ENCODE measurements around the gene ELMOD1.

The ELMOD1 gene

DNA sequence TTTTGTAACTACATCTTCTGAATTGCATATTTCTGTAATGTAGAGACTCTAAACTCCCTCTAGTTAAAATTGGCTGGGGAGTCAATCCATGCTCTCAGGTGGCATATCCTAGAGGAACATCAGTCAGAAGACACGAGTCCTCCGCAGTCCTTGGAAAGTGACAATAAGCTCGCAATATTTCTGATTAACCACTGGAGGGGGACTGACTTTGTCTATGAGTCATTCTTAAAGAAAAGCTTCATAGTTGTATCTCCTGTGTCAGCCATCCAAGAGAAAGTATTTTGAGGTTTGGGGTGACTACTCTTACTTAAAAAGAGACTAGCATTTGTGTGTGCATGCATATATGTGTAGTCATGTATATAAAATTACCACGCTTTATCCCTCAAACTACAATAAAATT is 60.7 kb downstream of the ELMOD1 start:
- DNase-seq: no peak

DNA sequence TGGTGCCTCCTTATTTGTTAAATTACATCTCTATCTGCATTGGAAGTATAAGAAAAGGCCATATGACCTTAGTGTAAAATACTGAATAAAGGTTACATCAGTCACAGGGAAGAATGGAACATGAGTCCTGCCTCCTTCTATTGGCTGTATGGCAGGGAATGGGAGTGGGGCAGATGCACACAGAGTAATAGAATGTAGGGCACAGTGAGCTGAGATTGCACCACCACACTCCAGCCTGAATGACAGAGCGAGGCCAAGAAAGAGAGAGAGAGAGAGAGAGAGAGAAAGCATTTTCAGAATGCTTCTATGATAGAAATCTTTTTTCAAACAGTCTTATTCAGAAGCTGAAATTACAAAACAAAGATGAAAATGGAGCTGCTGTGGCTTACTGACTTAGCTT is 62.1 kb downstream of the ELMOD1 start:
- DNase-seq: no peak

DNA sequence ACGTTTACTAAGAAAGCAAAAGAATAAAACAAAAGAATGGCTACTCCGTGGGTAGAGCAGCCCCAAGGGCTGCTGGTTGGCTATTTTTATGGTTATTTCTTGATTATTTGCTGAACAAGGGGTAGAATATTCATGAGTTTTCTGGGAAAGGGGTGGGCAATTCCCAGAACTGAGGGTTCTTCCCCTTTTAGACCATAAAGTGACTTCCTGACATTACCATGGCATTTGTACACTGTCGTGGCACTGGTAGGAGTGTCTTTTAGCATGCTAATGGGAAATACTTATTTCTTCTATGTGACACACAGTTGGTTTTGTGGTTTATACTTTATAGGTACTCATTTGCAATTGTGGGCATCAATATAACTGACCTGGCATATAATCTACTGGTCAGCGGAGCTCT is 64.7 kb downstream of the ELMOD1 start:
- peak; percentile 78 for DNase-seq

DNA sequence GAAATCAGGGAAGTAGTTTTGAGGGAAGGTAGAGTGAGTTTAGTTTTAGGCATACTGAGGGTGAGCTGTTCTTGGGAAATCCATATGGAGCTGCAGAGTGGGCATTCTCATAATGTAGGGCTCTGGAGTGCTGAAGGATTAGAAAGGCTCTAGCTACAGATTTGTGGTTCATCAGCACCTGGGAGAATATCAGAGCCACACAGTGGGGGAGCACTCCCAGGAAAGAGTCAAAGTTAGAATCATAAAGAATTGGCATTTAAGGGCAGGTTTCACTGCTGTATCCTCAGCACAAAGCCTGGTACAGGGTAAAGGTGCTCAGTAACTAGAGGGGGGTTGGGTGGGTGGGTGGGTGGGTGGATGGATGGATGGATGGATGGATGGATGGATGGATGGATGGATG is 68.4 kb downstream of the ELMOD1 start:
- DNase-seq: no peak

DNA sequence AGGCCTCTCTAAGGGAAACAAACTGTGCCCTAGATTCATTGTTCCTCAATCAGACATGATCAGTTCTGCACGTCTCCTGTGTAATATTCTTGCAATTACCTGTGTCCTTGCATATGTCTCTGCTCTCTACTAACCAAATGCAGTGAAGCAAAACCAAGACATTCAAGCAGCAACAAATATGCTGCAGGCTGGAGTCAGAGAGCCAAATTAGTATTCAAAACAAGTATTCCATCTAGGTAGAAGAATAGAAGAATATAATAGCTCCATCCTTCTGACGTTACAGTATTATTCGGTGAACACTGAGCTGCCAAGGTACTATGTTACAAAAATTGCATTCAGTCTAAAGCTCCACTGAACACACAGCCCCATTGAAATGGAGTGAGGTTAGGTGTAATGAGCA is 69.1 kb downstream of the ELMOD1 start:
- no peak for DNase-seq

DNA sequence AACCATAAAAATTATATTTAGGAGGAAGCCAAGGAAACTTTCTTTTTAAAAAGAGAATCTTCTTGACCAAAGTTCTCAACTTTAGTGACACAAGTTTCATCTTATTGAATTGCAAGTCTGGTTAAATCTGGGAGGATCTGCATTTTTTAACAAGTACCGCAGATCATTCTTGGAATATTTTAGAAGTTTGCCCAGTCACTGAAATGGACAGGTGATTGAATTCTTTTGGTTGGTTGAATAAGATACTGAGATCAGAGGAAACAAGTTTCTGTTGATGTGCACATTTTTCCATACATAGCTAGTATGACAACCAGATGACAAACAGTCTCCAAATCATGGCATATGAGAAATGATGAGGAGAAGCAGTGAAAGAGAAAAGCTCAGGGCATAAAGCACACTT is 70.7 kb downstream of the ELMOD1 start:
- no peak for DNase-seq

DNA sequence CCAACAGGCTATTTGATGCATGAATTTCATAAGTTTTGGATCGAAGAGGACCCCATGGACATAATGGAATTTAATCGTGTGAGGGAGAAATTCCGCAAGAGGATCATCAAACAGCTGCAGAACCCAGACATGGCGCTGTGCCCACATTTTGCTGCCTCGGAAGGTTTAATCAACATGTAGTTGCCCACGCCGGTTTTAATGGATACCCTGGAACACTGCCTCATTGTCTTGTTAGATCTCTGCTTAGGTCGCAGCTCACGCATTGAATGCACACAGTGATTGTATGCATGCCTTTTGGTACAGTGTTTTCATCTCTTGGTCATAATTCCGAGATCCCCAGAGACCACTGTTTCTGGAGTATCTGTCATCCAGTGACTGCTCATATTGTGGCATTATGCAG is 74.1 kb downstream of the ELMOD1 start:
- DNase-seq: no peak

DNA sequence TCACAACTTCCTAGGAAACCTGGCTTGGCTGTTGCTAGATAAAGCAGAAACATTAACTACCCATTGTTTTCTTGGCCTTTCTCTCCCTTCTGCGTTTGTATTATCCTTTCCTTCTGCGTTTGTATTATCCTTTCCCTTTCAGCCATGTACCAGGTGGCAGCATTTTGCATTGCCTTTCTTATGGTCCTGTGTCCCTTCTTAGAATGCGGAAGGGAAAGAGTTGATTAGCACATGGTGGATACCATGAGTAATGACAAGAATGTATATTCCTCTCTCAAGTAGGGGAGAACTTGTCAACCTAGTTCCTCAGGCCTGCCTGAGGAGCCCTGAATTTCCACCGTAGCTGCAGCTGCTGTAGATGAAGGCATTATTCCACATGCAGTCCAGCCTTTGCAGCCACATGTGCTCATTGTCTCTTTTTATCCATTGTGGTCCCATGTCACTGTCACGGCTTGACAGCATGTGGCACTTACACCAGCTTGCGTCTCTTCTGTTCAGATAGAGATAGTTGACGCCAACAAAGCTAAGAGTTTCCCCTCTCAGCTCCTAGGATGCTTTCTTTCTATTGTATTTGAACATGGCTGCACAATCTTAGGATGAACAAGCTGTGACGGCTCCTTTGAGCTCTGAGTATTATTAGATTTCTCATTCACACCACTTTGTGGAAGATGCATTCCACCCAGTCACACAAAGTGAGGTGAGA is 76.1 kb downstream of the ELMOD1 start:
- DNase-seq: no peak

DNA sequence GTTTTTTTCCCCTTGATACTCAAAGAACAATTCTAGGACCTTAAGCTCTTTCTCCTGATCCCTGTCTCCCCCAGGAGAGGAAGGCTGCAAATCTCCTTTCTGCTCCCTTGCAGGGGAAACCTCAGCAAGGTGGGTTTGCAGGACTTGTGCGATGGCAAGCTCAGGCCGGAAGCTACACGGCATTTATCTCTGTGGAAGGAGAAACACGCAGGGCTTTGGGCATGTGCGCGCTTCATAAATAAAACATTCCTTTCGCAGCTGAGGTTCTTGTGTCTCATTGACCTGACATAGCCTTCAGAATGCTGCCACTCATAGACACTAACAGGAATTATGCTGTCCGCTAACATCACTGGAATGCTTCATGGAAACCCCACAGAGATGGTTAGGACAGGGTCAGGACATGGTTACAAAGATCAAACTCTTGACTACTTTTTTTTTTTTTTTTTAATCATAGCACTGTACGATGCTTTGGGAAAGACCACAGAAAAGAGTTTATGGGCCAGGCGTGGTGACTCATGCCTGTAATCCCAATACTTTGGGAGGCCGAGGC is 78.3 kb downstream of the ELMOD1 start:
- DNase-seq: no peak

DNA sequence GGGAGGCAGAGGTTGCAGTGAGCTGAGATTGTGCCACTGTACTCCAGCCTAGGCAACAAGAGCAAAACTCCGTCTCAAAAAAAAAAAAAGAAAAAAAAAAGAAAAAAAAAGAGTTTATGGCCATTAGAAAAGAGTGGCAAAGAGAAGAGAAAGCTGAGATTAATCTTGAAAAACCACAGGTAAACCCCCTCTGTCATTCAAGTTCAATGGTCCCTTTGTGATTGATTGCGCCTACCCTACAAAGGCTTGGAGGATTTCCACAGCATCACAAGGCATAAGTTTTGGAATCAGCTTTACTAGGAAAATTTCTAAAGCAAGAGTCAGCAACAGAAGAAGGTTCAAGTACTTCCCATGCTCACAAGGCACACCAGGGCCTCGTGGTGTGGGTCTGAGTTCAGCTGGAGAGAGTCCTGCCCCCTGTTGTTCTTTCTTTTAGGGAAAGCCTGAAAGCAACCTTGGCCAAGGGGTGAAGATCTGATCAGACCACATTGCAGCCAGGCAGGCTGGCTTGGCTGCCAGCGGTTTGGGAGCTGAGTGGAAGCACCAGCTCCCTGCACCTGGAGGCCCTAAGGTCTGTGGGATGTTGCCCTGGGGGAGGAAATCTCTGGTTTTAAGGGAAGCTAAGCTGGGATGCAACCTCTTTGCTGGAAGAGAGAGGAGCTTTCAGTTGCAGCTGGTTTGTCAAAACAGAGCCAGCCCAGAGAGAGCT is 79.1 kb downstream of the ELMOD1 start:
- DNase-seq: no peak

DNA sequence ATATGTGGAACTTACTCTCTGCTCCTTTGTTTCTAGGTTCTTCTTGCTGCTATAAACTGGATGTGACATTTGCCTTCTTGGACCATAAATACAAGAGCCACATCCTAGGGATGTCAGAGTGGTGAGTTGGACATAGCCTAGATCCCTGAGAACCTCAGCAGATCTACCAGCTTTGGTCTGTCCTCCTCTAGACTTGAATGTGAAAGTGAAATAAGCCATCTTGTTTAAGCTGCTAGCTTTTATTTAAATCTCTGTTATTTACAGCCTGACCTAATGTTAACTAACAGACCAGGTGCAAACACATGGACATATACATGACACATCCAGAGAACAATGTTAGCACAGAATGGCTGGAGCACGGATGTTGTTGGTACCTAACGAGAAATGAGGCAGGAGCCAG is 85.0 kb downstream of the ELMOD1 start:
- DNase-seq: no peak

DNA sequence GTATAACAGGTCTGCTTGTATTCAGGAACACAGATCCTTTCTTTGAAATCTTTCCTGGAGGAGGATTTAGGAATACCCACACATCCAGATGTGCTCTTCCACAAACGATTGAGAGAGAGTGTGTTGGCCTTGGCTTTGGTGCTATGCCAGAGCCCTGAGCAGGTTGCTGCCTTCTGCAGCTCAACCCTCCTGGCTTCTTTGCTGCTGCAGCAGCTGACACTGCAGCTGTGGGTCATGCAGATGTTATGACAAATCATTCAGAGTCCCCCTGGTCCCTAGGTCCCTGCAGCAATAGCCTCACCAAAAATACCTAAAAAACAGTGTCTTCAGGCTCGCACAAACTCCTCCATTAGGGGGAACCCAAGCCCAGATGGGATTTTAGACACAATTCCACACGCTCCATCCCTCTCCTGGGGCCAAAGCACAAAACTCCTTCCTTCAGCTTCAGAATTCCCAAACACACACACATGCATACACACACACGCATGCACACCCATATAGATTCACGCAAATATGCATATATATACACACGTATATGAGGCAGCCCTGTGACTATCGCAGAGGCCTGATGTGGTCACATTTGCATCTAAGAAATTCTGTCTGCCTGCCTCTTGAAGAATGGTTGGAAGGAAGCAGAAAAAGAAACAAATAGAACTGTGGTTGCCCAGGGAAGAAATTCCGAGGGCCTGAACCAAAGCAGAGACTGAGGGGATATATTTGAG is 85.5 kb downstream of the ELMOD1 start:
- DNase-seq: no peak

DNA sequence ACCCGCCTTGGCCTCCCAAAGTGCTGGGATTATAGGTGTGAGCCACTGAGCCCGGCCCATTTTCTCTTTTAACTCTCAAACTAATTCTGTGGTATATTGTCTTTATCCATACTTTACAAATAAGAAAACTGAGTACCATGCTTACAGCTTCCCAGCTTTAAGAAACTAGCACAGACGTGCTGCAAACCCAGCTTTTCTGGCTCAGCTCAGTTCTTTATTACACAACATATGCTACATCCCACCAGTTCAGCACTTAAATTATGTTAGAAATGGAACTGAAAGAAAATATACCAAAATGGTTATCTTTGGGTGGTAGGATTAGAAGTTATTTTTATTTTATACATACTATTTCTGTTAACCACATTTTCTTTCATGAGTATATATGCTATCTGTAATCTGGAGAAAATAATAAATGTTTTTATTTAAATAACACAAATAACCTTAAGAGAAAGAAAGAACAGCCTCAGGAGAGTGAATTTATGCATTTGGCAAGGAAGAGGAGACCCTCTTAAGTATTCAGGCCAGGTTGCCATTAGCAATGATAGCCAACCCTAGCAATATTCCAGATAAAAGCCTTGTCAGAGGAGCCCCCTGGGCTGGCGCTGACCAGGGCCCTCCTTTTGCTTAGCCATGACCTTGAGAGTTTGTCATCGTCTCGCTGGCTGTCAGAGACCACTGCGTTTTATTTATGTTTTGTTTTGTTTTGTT is 87.1 kb downstream of the ELMOD1 start:
- no peak for DNase-seq

DNA sequence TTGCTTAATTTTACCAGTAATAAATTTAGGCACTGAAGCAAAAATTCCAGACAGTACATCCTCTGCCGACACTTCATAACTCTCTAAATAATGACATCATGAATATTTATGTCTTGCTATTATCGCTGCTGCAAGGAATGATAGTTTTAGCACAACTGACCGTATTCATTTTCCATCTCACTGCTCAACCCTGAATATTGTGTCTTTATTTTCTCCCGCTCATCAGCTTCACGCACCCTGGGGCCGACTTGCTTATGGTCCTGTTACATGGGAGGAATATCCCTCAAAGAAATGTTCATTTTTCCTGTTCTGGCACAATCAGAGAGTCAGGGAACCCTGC is 87.7 kb downstream of the ELMOD1 start:
- DNase-seq: no peak

DNA sequence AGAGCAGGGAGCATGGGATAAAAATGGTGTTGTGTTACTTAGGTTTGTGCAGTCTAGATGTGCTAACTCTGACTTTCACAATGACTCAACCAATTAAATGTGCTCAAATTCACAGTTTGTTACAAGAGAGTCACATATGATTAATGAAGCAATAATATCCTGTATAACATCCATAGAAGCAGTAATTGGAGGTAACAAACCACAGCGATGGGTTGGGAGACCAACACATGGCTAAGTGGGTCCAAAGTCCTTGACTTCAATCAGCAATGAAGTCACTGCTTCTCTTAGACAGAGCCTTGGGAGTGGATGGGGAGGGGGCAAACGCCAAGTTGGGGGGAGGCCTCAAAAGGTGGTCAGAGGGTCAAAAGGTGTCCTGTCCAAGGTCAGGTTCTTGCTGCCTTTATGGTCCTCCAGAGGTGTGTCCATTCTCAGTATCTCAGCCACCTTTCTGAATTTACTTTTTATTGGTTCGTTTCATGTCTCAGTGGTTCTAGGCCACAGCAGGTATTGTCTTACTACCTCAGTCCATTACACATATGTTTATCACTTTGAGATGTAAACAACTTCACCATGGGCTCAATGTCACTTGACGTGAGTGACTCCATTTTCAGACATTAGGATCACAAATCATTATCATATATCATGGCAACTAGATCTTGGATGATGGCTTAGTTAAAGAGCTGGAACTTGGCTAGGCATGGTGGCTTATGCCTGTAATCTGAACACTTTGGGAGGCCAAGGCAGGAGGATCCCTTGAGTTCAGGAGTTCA is 88.5 kb downstream of the ELMOD1 start:
- DNase-seq: no peak

DNA sequence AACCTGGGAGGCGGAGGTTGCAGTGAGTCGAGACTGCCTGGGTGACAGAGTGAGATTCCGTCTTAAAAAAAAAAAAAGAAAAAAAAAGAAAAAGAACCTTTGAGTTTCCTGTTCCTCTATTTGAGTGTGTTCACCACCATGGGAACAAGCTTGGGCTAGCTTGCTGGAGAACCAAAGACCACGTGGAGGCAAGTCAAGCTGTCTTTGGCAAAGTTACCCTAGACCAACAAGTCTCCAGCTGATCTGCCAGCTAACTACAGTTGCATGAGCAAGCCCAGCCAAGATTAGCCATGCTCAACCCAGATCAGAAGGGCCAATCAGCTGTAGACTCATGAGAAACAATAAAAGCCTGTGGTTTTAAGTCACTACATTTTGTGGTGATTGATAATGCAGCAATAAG is 91.2 kb downstream of the ELMOD1 start:
- no peak for DNase-seq

DNA sequence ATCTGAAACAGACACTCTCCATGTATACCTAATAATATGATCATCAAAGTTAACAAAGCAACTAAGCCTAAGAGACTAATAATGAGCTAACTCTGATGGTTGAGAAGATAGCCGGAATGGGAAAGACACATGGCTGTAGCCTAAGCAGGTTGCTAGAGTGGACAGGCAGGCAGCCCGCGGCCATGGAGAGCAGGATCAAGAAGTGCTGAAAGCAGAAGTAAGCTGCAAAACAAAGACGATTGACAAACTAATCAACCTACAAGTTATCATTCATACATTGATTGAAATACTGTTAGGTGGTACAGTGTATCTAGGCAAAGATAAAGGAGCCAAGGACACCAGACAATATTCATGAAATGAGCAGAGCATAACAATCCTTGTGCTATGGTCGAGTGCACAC is 91.6 kb downstream of the ELMOD1 start:
- DNase-seq: no peak

DNA sequence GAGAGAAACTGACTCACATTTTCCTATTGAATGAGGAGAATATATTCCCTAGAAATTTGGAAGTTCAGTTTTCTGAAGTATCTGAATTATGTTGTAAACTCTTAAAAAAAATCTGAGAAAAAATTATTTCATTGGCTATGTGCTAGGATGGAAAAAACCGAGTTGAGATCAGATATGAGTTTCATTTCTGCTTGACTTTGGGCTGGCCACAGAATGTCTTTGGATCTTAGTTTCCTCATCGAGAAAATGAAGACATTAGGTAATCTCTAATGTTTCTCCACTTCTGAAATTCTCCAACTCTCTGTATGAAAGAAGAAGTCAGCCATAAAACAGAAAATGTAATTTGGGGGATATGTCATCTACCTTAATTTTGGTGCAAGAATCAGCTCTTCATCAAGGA is 92.1 kb downstream of the ELMOD1 start:
- DNase-seq: no peak

DNA sequence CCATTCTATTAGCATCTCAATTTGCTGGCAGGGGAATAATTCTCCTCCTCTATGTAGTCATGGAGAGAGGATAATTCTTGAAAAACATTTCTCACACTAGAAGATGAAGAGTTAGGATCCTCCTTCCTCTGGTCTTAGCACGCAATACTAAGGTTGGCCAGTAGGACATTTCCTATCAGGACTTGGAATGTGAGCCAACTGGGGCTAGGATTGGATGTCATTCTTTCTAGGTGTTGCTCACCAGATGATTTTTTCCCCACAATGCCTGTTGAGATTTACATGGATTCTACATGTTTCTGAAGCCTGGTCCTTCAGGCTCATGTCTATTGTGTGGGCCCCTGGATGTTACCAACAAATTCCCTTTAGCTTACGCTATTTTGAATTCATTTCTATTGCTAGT is 92.9 kb downstream of the ELMOD1 start:
- DNase-seq: no peak

DNA sequence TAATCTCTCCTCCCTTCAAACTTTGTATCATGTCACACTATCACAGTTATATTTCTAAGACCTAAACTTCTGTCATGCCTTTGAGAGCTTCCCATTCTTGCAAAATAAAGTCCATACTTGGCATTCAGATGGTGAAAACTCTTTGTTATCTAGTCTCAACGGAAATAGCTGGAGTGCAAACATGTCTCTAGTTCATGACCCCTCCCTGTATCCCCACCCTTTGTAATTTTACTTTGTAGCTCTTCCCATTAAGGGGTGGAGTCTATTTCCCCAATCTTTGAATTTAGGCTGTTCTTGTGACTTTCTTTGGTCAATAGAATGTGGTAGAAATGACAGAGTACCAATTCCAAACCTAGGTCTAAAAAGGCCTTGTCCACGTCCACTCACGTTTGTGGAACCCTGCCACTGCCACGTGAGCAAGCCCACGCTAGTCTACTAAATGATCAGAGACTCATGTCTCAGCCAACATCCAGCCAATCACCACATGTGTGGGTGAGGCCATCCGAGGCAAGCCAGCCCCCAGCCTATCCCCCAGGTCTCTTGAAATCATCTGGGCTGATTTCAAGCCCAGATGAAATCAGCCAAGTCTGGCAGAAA is 97.5 kb downstream of the ELMOD1 start:
- no peak for DNase-seq

DNA sequence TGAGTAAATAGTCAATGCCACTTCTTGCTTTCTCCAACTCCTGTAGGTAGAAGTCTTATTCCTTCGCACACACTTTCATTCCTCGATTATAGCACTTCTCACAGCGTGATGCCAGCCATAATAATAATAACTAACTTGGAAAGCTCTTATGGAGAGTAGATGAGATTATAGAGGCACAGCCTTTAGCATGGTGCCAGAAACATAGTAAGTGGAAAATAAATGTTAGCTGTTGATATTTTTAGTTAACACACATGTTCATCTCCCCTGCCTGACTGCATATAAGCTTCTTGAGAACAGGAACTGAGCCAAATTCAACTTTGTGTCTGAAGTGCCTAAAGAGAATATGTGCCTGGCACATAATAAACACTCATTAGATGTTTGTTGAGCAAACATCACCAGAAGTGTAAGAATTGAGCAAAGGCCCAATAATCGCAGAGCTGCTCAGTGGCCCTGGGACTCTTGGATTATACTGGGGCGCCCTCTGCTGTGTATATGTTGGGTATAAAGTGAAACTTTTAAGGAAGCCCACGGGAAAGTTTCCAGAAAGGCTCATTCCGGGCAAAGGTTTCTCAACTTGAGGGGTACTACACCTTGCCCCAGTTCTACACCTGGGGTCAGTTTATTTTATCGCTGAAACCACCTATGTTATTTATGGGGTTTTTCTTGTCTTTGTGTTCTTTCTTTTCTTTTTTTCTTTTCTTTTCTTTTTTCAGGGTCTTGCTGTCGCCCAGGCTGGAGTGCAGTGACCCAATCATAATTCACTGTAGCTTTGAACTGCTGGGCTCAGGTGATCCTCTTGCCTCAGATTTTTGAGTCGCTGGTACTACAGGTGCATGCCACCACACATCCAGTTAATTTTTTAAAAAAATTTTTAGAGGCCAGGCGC is 98.6 kb downstream of the ELMOD1 start:
- DNase-seq: peak; percentile 65

Measured in GF-D8 (cell line).